Ishikawa (cell line): Measurements from ENCODE around the gene LRIT1.

Source experiments
- CEBPB ChIP-seq: IDR thresholded peaks from 2 replicates; pipeline ENCODE4 v1.6.1; 2012
- CREB1 ChIP-seq: IDR thresholded peaks from 2 replicates; pipeline ENCODE4 v1.6.1; 2012; ENCODE audit warnings: low read depth
- EP300 ChIP-seq: IDR thresholded peaks from 2 replicates; pipeline ENCODE4 v1.6.1; 2012; ENCODE audit warnings: borderline replicate concordance
- FOXM1 ChIP-seq: IDR thresholded peaks from 2 replicates; pipeline ENCODE4 v1.6.1; 2012; ENCODE audit warnings: low read depth, borderline replicate concordance
- NFIC ChIP-seq: IDR thresholded peaks from 2 replicates; pipeline ENCODE4 v1.6.1; 2012
- RAD21 ChIP-seq: IDR thresholded peaks from 2 replicates; pipeline ENCODE4 v1.6.1; 2012; ENCODE audit warnings: low read depth
- TAF1 ChIP-seq: IDR thresholded peaks from 2 replicates; pipeline ENCODE4 v1.6.1; 2012; ENCODE audit warnings: low read depth, mild to moderate bottlenecking
- TCF12 ChIP-seq: IDR thresholded peaks from 2 replicates; pipeline ENCODE4 v1.6.1; 2012; ENCODE audit warnings: low read depth
- TEAD4 ChIP-seq: IDR thresholded peaks from 2 replicates; pipeline ENCODE4 v1.6.1; 2012
- YY1 ChIP-seq: IDR thresholded peaks from 2 replicates; pipeline ENCODE4 v1.6.1; 2012; ENCODE audit warnings: low read depth
- ZBTB7A ChIP-seq: IDR thresholded peaks from 2 replicates; pipeline ENCODE4 v1.6.1; 2012; ENCODE audit warnings: low read depth
- TF ChIP-seq, protein P1 (sequence below): IDR thresholded peaks from 2 replicates; pipeline ENCODE4 v1.6.1; 2012
- TF ChIP-seq, protein P2 (sequence below): IDR thresholded peaks from 2 replicates; pipeline ENCODE4 v1.6.1; 2012
- TF ChIP-seq, protein P3 (sequence below): IDR thresholded peaks from 2 replicates; pipeline ENCODE4 v1.6.1; 2012; ENCODE audit warnings: low read depth, mild to moderate bottlenecking

The LRIT1 gene

DNA sequence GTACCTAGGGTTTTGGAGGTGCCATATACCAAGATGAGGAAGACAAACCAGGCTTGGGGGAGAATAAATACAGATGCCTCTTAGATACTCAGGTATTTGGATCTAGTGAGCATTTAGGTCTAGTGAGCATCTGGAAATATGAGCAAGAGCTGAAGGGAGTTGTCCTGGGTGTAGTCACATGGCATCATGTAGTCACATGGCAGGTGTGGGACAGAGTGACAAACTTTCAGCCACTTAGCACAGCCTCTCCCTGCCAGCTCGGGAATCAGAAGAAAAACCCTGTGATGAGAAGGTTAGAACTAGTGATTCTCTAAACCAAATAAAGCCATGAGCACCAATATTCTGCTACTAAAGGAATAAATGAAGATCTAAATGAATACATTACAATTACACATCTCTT, 27.8 kb upstream of the LRIT1 start:
- TF ChIP-seq YY1 (no peak), FOXM1 (no peak)

DNA sequence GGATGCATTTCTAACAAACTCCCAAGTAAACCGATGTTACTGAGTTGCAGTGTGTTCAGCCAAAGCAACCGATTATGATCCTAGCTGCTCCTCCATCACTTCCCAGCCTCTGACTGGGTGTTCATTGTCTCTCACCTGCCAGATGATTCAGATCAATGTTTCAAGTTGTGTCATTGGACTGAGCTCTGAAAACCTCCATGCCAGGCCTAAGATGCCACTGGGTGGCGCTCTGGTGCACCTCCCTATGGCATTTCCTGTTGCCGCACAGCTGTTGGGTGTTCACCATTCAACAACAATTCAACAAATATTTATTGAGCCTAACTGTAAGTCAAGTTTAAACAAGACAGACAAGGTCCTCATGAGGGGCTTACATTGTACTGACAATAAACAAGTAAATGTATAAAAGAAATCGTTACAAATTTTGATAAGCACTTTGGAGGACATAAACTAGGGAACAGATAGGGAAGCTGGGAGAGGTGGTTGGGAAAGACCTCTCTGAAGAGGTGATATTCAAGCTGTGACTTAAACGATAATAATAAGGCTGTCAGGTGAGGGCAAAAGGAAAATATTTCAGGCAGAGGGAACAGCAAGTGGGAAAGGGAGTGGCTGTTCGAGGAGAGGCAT, 26.3 kb upstream of the LRIT1 start:
- TF ChIP-seq, protein P1, sequence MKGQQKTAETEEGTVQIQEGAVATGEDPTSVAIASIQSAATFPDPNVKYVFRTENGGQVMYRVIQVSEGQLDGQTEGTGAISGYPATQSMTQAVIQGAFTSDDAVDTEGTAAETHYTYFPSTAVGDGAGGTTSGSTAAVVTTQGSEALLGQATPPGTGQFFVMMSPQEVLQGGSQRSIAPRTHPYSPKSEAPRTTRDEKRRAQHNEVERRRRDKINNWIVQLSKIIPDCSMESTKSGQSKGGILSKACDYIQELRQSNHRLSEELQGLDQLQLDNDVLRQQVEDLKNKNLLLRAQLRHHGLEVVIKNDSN, result no peak
- TF ChIP-seq CEBPB (no peak), RAD21 (peak; percentile 55), EP300 (no peak), TEAD4 (0 out of 2 replicates have a peak, but pooled peaks have one; percentile 9)
- TF ChIP-seq, protein P2, sequence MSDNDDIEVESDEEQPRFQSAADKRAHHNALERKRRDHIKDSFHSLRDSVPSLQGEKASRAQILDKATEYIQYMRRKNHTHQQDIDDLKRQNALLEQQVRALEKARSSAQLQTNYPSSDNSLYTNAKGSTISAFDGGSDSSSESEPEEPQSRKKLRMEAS, result no peak

DNA sequence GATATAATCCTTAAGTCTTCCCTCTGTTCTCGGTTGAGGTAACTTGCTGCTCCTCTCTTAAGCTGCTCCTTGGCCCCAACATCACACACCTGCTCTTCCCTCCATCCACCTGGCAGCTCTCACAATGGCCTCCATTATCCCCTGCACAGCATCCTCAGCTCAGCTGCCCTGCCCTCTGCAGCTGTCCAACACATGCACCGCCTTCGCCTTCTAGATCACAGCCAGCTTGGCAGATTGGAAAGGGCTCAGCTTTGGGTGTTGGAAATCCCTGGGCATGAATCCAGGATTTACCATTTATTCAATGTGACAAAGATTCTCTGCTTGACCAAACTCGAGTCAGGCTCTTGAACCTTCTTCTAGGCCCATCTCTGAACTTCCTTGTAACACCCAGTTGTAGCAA, 24.1 kb upstream of the LRIT1 start:
- TF ChIP-seq, protein P1, result no peak
- TF ChIP-seq CREB1, result no peak
- TF ChIP-seq TEAD4, result no peak

DNA sequence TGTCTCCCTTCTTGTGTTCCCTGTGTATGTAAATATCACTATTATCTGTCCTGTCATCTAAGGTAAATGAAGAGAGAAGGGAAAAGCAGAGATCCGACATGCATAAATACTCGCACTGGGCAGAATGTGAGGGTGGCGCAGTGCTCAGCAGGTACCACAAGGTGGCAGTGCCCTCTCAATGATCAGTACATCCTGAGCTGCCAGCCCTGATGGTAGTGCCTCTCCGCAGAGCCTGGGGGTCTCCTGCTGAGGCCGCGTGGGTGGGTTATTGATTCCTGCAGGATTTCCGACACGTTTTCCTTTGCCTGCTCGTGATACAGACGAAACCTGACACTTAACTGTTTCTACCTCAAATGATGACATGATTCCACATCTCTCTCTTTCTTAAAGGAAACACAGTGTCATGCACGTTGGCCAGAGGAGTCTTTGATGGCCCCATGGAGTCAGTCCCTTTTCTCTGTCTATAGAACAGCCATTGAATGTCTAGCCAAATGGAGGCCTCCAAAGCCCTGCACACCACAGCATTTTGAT, 23.3 kb upstream of the LRIT1 start:
- no peak for TF ChIP-seq YY1
- no peak for TF ChIP-seq TAF1
- no peak for TF ChIP-seq FOXM1
- TF ChIP-seq CREB1, result no peak
- no peak for TF ChIP-seq CEBPB
- TF ChIP-seq, protein P3, sequence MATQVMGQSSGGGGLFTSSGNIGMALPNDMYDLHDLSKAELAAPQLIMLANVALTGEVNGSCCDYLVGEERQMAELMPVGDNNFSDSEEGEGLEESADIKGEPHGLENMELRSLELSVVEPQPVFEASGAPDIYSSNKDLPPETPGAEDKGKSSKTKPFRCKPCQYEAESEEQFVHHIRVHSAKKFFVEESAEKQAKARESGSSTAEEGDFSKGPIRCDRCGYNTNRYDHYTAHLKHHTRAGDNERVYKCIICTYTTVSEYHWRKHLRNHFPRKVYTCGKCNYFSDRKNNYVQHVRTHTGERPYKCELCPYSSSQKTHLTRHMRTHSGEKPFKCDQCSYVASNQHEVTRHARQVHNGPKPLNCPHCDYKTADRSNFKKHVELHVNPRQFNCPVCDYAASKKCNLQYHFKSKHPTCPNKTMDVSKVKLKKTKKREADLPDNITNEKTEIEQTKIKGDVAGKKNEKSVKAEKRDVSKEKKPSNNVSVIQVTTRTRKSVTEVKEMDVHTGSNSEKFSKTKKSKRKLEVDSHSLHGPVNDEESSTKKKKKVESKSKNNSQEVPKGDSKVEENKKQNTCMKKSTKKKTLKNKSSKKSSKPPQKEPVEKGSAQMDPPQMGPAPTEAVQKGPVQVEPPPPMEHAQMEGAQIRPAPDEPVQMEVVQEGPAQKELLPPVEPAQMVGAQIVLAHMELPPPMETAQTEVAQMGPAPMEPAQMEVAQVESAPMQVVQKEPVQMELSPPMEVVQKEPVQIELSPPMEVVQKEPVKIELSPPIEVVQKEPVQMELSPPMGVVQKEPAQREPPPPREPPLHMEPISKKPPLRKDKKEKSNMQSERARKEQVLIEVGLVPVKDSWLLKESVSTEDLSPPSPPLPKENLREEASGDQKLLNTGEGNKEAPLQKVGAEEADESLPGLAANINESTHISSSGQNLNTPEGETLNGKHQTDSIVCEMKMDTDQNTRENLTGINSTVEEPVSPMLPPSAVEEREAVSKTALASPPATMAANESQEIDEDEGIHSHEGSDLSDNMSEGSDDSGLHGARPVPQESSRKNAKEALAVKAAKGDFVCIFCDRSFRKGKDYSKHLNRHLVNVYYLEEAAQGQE, result no peak
- TF ChIP-seq TCF12, result no peak
- TF ChIP-seq ZBTB7A, result no peak
- TF ChIP-seq RAD21, result peak; percentile 94

DNA sequence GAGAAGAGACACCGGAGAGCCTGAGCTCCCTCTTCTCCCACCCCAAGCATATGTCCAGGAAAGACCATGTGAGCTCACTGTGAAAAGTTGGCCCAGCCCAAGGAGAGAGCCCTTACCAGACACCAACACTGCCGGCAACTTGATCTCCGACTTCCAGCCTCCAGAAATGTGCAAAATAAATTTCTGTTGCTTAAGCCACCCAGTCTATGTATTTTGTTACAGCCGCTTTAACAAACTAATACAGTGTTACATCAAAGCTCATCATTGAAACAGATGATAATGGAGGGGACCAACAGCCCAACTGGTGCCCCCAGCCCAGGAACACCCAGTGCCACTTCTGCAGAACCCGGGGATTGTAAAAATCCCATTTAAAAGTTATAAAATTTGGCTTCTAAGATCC, 22.4 kb upstream of the LRIT1 start:
- no peak for TF ChIP-seq FOXM1
- TF ChIP-seq RAD21, result no peak
- TF ChIP-seq, protein P3, result no peak
- TF ChIP-seq, protein P1, result no peak
- TF ChIP-seq NFIC, result no peak

DNA sequence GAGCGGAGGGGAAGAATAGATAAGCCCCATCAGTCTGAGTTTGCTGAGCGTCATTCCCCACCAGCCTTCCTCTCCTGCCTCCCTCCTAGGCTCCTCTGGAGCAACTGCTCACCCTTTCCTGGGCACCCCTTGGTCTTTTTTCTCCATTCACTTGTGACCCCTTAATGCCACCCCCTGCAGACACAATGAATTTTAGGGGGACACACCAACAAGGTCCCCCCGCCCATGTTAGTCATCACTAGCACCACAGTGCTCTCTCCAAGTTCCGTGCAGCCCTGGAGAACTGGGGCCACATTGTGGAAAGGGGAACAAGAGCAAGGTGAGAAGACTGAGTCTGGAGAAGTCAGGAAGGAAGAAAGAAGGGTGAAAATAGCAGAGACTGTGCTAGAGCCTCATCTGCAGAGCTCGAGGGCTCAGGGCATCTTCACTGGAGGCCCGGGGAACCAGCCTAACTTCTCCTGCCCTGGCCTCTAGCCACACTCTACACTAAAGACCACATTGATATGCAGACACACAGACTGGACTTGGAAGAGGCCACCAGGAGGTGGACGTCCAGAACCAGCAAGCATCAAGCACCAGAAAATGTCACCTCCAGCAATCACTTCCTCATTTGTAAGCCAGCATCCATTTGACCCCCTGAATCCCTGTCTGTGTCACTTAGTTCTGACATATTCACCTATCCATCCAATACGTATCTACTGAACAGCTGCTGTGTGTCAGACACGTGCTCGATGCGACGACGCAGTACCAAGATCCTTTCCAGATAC, 21.0 kb upstream of the LRIT1 start:
- no peak for TF ChIP-seq FOXM1
- TF ChIP-seq TEAD4, result no peak
- TF ChIP-seq, protein P2, result 0 out of 2 replicates have a peak, but pooled peaks have one; percentile 16
